Gastroesophageal sphincter (tissue), 2 donors: ENCODE data around the gene FAM98B.

Experiments used
- EP300 ChIP-seq: sonication (generic); formaldehyde crosslinking; IDR thresholded peaks from one replicate; pipeline ENCODE4 v1.6.1; 2017; ENCODE audit warnings: antibody characterized with exemption, mild to moderate bottlenecking
- POLR2A ChIP-seq, 2 donors: fragments of 450-650 bp; IDR thresholded peaks; one replicate each; pipeline ENCODE4 v1.6.1; 2017; ENCODE audit warnings: antibody characterized with exemption in 2 of 2, mild to moderate bottlenecking in 2 of 2, moderate library complexity in 1 of 2
- POLR2AphosphoS5 ChIP-seq: sonication (generic); formaldehyde crosslinking; IDR thresholded peaks from one replicate; pipeline ENCODE4 v1.6.1; 2017; ENCODE audit warnings: antibody characterized with exemption

DNA sequence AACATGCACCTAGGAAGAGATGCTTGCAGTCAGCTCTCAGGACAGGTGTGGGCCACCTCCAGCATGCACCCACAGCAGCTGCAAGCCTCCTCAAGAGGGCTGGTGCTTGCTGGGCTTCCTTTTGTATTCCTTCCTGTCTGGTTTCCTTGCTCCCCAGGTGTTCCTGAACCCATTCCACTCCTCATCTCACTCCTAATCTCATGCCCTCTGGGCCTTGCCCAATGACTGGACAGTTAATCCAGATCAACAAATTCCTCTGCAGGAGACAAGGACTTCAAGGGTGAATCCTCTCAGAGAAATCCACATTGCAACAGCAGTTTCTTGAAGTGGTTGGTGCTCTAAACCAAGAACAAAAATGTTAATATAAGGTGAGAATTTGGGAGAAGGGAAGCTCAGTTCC, 80.0 kb downstream of the FAM98B start:
- TF ChIP-seq EP300: no peak
- TF ChIP-seq POLR2A (IDR thresholded peaks at IDR 0.05): no peak
- no peak for TF ChIP-seq POLR2AphosphoS5
